Caki2 (cell line): ENCODE results near the gene CYP3A5. TPM values are rescaled to one million over a fixed set of nuclear protein-coding genes. Genes with fewer than 3 reads are reported as not detected.

Source experiments
- DNase-seq: peaks from one replicate; pipeline ENCODE4 v3.0.0-alpha.2; 2015; ENCODE audit warnings: low read depth
- in situ Hi-C: cut with HindIII; loops from 2 replicates; pipeline ENCODE4 v1.10.0; 2016; ENCODE audit warnings: low sequenced_read_pairs, low pct_unique_long_range_greater_than_20kb, mixed read lengths
- total RNA-seq: library from RNA; depleted of rRNA; stranded (reverse); fragments of >200 nt; shearing (Covaris generic); gene quantifications from 2 replicates; pipeline ENCODE4 v1.2.3, GENCODE V29; 2014; ENCODE audit warnings: low replicate concordance

CYP3A5 gene
- total RNA-seq, 1 experiment from 2014 or later, result 6.0 TPM

DNA sequence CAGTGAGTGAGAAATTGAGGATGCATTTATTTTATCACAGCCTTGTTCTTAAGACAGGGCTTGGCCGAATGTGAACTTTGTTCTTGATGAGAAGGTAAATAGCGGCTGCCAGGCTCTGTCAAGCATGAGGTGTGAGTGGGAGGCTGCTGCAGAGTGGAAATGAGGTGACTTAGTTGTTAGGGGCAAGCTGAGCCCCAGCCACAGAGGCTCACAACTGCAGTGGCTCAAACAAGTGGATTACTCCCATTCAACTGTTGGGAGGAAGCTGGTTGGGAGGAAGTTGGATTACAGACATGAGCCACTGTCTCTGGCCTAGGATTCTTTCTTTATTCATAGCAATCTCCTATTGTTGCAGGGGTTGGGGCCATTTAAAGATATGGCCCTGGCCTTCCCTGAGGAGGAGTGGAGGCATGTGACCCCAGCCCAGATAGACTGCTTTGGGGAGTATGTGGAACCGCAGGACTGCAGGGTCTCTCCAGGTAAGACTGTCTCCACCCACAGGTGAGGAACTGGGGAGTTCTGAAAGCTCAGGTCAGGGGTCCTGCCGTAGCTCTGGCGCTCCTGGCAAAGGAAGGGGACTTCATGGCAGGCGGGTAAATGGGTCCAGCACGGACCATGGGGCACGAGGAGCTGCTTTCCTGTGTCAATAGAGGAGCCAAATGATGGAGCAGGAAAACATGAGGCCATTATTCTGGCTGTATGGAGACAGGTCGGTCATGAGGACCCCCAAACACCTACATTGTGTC is 55.9 kb downstream of the CYP3A5 start:
- in situ Hi-C loops, result no loop called here
- DNase-seq, result no peak

DNA sequence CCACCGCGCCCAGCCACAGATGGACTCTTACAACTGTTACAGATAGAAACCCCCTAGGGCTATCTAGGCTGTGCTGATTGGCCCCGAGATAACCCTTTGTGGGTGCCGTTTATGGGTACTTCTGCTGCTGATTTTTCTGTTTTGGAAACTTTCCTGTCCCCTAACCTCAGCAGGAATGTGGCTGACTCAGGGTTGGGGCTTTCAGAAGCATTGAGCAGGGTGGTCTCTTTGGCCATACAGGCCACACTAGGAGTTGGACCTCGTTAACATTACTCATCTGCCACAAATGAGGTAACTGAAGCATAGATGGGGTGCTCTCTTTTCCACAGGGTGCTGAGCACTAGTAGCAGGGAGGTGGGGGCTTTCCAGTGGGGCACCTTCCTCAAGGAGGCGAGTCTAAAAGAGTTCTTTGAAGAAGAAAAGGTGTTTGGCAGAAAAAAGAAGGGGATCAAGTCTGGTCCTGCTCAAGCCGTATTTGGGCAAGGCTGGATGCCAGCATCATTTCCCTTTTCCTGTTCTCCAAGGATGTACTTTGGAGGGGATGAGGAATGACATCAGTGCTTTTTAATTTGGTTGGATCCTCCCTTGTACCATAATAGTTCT is 56.6 kb downstream of the CYP3A5 start:
- in situ Hi-C loops, result no loop called here
- DNase-seq, result no peak

DNA sequence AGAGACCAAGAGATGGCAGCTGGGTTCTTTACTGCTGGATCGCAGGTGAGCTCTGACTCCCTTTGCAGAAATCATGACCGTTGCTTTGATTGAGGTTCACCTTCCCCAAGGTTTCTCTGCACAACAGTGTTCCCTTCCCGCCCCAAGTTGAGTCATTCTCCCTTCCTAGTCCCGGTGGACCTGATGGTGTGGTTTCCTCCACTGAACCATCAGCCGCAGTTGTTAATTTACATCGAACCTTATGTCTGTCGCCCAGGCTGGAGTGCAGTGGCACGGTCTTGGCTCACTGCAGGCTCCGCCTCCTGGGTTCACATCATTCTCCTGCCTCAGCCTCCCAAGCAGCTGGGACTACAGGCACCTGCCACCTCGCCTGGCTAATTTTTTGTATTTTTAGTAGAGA is 57.2 kb downstream of the CYP3A5 start:
- DNase-seq, result no peak
- in situ Hi-C loops, result no loop called here

DNA sequence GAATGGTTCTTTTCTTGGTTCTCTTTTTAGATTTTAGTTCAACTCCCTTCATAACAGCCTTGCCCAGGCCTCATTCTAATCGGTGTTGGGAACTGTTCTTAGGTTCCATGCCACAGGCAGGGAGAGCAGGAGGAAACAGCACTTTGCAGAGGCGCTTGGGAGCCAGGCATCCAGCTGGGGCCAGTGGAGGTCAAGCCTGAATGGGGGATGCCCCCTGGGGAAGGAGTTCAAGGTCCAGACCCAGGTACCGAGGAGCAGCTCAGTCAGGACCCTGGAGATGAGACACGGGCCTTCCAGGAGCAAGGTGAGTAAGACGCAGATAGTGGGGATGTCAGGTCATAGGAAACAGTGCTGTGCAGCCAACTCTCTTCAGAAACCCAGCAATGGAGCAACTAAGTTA is 58.5 kb downstream of the CYP3A5 start:
- DNase-seq, result no peak
- in situ Hi-C loops, result no loop called here

DNA sequence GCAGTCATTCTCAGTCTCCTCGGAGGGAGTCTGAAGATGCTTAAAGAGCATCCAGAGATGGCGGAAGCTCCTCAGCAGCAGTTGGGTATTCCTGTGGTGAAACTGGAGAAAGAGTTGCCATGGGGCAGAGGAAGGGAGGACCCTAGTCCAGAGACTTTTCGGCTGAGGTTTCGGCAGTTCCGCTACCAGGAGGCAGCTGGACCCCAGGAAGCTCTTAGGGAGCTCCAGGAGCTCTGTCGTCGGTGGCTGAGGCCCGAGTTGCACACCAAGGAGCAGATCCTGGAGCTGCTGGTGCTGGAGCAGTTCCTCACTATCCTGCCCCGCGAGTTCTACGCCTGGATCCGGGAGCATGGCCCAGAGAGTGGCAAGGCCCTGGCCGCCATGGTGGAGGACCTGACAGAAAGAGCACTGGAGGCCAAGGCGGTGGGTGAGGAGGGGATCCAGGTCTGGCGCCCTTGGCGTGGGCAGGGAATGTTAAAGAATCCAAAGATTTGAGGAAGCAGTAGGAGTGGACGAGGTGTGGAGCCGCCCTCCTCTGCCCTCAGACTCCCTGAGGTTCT is 60.1 kb downstream of the CYP3A5 start:
- in situ Hi-C loops, result no loop called here
- DNase-seq, result no peak

DNA sequence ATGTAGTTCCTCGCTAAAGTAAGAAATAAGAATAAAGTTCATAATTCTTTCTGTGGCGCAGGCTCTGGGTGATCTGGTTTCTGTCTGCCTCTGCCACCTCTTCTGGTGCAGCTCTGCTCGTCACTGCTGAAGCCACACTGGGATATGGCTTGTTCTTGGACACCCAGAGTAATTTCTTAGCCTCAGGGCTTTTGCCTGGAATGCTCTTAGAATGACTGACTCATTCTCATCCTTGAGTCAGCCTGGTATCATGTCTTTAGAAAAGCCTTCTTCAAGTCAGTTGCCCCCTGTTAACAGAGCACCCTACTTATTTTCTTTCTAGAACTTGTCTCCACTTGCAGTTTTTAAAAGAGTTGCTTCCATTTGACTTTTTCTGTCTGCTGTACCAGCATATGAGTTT is 61.1 kb downstream of the CYP3A5 start:
- peak; percentile 17 for DNase-seq
- in situ Hi-C loops, result no loop called here

DNA sequence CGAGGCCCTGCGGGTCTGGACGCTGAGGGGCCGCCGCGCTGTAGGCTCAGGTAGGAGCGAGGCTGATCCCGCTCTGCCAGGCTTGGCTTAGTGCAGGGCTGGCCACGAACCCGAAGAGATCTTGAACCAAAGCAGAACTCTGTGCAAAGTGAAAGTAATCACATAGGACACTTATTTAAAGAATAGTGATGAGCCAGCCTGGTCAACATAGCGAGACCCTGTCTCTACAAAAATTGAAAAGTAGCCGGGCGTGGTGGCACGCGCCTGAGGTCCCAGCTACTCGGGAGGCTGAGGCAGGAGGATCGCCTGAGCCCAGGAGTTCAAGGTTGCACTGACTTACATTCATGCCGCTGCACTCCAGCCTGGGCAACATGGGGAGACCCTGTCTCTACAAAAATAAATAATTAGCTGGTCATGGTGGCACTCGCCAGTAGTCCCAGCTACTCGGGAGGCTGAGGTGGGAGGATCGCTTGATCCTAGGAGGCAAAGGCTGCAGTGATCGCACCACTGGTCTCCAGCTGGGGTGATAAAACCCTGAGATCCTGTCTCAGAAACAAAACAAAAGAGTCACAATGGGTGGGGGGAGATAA is 62.5 kb downstream of the CYP3A5 start:
- in situ Hi-C loops, result no loop called here
- no peak for DNase-seq

DNA sequence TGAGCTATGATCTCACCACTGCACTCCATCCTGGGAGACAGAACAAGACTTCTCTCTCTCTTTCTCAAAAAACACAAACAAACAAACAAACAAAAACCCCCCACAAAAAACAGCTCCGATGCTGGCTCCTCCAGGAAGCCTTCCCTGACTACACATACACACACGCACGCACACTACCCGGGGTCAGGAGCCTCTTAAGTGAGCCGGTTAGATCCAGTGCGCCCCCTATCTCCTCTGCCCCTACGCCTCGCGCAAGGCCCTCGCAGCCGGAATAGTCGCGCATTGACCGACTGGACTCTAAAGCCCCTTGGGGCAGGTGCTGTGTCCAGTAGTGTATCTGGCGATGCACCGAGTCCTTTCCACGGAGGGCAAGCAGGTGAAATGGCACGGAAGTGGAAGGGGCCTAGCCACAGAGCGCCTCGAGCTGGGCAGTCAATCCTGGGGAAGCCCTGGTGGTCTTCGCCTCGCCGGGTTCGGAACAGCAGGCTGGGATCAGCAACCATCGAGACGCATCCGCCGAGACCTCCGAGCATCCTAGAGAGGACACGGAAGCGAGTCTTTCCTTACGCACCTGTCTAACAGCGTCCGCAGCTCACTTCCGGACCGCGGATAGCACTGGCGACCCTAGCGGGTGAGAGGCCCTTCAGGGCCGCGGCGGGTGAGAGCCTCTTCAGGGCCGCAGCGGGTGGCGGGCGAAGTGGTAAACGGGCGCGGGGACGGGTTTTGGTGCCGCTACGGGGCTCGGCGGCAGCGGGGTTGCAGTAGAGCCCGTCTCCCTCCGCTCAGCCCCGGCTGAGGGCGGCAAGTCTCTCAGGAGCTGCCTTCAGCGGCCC is 63.2 kb downstream of the CYP3A5 start, which contains the start of gene ZSCAN25:
ZSCAN25 (plus strand) TSS at position 588 of the 833 bp plus-strand sequence. CDS start 2,661 bp downstream, outside the sequence.
- in situ Hi-C loops, result no loop called here

DNA sequence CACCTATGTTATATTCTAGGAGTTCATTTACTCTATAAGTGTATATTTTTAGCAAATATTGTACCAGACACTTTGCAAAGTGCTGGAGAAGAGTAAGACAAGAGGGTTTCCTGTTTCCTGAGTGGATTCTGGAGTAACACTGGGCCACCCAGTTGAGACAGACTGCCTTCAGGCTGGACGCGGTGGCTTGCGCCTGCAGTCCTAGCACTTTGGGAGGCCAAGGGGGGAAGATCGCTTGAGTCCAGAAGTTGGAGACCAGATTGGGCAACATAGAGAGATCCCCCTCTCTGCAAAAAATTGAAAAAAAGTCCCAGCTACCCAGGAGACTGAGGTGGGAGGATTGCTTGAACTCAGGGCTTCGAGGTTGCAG is 63.8 kb downstream of the CYP3A5 start:
- no peak for DNase-seq
- in situ Hi-C loops, result no loop called here

More for the DNA sequence above, 63.2 kb downstream of the CYP3A5 start, which contains the start of gene ZSCAN25:
- peak; percentile 85 for DNase-seq

DNA sequence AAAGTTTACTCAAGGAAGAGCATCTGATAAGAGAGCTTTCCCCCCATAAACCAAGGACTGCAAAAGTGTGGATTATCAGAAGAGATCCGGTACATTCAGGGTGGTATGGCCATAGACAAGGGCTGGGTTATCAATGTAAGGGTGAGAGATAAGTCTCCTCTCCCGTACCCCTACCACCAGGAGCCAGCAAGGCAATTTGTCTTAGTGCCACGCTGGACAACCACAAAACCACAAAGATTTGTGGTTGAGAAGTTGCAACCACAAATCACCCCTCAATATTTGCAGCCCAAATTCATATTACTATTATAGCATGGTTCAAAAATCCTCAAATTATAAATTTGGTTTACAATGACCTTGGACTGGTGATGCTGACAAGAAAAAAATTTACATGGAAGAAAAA is 65.3 kb downstream of the CYP3A5 start:
- DNase-seq, result no peak
- in situ Hi-C loops, result no loop called here

DNA sequence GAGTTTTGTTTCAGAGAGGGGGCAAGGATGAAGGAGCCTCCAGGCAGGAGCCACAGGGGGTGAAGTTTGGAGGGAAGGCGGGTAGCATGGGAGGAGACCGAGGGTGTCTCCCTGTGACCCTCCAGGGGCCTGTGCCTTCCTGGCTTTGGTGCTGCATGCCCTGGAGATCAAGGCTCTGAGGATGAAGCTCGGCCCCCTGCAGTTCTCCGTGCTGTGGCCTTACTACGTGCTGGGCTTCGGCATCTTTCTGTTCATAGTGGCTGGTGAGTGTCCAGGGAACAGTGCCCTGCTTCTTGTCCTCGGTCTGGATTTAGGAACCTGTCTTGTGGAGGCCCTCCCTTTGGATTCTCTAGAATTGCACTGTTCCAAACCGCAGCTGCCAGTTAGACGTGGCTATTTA is 72.2 kb downstream of the CYP3A5 start:
- in situ Hi-C loops, result no loop called here
- DNase-seq, result no peak

DNA sequence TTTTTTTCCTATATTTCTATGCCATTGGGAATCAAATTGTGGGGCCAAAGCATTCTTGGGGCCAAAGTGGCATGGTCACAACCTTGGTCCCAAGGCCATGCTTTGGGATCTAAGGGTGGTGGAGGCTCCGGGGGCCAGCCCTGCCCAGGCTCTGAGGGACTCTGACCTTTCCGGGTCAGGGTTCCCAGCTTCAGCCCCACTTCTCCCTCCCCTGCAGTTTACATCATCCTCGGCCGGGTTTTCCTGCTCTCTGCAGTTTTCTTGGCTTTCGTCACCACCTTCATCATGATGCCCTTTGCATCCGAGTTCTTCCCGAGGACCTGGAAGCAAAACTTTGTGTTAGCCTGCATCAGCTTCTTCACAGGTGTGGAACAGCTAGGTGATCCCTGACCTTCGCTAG is 73.3 kb downstream of the CYP3A5 start:
- in situ Hi-C loops, result no loop called here
- no peak for DNase-seq

DNA sequence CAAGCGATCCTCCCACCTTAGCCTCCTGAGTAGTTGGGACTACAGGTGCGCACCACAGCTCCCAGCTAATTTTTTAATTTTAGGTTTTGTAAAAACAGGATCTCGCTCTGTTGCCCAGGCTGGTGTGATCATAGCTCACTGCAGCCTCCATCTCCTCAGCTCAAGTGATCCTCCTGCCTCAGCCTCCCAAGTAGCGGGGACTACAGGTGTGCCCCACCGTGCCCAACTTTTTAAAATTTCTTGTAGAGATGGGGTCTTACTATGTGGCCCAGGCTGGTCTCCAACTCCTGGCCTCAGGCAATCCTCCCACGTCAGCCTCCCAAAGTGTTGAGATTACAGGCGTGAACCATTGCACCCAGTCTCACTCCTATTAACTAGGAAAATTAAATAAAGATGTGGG is 74.3 kb downstream of the CYP3A5 start:
- in situ Hi-C loops, result no loop called here
- DNase-seq, result no peak

DNA sequence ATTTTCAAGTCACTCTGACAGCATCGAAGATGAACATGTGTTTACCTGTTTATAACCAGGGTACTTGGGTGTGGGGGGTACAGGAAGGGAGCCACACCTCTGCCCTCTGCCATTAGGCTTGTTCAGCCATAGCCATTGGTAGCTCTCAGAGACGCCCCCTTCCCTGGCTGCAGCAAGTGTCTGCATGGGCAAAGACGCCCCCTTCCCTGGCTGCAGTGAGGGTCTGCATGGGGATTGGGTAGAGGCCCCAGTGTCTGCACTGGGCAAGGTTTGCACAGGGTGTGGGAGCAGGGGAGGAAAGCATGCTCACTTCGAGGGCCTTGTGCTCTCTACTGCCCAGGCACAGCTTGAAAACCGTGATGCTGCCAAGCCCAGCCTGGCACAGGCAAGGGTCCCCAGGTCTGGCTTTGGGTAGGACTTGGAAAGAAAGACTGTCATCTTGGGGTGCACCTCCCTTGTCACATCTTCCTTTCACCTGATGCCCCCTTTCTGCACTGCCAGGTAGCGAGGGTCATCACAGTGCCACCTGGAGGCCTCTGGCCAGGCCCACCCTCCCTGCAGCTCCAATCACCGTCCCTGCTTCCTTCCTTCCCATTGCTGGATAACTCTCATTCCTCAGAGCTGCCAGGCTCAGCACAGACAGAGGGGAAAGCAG is 78.0 kb downstream of the CYP3A5 start:
- in situ Hi-C loops, result no loop called here
- no peak for DNase-seq

DNA sequence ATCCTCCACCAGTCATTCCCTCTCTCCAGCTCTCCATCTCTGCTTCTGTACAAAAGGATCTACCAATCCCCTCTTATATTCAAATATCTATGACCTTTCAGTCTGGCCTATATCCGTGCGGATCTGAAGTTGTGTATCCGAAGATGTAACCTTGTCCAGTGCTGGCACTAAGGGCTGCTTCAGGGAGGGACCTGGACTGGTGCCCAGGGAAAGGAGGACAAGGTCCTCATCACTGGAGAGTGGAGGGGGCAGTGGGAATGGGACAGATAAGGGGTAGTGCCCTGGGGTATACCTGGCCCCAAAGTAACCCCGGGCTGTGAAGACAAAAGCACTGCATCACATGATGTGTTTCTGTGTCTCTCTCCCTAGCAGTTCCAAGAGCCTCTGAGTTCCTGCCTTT is 80.0 kb downstream of the CYP3A5 start:
- in situ Hi-C loops, result no loop called here
- DNase-seq, result no peak
